ENCODE results near the gene BICRA. TPM values are rescaled to one million over a fixed set of nuclear protein-coding genes. Genes with fewer than 3 reads are reported as not detected.

Gene BICRA
- total RNA-seq, 1 donor from 2014 or later, result 7.8 TPM

DNA sequence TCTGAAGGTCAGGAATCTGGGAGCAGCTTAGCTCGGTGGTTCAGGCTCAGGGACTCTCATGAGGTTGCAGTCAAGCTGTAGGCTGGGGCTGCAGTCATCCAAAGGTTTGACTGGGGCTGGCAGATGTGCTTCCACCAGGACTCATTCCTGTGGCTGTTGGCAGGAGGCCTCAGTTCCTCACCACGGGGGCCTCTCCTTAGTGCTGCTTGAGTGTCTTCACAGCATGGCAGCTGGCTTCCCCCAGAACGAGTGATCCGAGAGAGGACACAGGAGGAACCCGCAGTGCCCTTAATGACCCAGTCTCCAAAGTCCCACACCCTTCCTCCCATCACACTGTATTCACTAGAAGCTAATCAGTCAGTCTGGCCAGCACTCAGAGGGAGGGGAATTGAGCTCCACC lies 65.6 kb downstream of the BICRA start:
- Histone ChIP-seq H3K4me3 (no peak overlapping the region), H3K36me3 (peaks cover 74% of the 10 kb centered on the region), H3K27ac (replicated peaks) (no peak overlapping the region), H3K9me3 (replicated peaks) (no peaks in the 10 kb centered on the region), H3K27me3 (ENCODE audit: low read depth) (no peaks in the 10 kb centered on the region), H3K4me1 (peaks cover 8% of the 10 kb centered on the region)
- TF ChIP-seq, protein P1, sequence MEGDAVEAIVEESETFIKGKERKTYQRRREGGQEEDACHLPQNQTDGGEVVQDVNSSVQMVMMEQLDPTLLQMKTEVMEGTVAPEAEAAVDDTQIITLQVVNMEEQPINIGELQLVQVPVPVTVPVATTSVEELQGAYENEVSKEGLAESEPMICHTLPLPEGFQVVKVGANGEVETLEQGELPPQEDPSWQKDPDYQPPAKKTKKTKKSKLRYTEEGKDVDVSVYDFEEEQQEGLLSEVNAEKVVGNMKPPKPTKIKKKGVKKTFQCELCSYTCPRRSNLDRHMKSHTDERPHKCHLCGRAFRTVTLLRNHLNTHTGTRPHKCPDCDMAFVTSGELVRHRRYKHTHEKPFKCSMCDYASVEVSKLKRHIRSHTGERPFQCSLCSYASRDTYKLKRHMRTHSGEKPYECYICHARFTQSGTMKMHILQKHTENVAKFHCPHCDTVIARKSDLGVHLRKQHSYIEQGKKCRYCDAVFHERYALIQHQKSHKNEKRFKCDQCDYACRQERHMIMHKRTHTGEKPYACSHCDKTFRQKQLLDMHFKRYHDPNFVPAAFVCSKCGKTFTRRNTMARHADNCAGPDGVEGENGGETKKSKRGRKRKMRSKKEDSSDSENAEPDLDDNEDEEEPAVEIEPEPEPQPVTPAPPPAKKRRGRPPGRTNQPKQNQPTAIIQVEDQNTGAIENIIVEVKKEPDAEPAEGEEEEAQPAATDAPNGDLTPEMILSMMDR (IDR thresholded peaks at IDR 0.05; ENCODE audit: borderline replicate concordance), result no peak
- intact Hi-C loops (cut with micrococcal nuclease), result no loop called here
- no peak for DNase-seq

GRCh38 chr19:47675271-47675670 lies 66.3 kb downstream of the BICRA start:
- H3K4me3 ChIP-seq, result no peak overlapping the region
- H3K27ac ChIP-seq (replicated peaks), result no peak overlapping the region
- TF ChIP-seq, protein P1 (IDR thresholded peaks at IDR 0.05; ENCODE audit: borderline replicate concordance), result no peak
- peaks cover 3% of the 10 kb centered on the region for H3K4me1 ChIP-seq
- H3K27me3 ChIP-seq (ENCODE audit: low read depth), result no peaks in the 10 kb centered on the region
- H3K9me3 ChIP-seq (replicated peaks), result no peaks in the 10 kb centered on the region
- H3K36me3 ChIP-seq, result peaks cover 75% of the 10 kb centered on the region
- DNase-seq, result no peak
- intact Hi-C loops (cut with micrococcal nuclease), result no loop called here

- intact Hi-C loops (cut with micrococcal nuclease), result no loop called here
- Histone ChIP-seq H3K27ac (replicated peaks) (no peak overlapping the region), H3K9me3 (replicated peaks) (no peaks in the 10 kb centered on the region), H3K27me3 (ENCODE audit: low read depth) (no peaks in the 10 kb centered on the region), H3K36me3 (peaks cover 76% of the 10 kb centered on the region), H3K4me1 (no peaks in the 10 kb centered on the region), H3K4me3 (no peak overlapping the region)
- TF ChIP-seq, protein P1 (IDR thresholded peaks at IDR 0.05; ENCODE audit: borderline replicate concordance), result no peak
- DNase-seq, result no peak
These were observed 66.9 kb downstream of the BICRA start for GRCh38 chr19:47675859-47676258.

DNA sequence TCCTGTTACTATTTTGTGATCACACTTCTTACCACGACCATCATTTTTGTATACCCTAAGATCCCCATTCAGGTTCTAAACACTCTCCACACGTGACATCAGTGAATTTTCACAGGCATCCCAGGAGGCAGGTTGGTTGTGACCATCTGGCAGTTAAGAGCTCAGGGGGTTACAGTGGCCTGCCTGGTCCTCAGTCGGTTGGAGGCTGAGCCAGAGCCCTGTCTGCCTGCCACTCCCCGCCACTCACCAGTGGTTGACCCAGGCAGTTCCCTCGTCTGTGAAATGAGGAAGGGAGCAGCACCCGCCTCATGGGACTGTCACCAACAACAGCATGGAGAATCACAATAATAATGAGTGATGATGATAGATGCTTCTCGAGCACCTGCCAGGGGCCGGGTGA lies 67.9 kb downstream of the BICRA start:
- intact Hi-C loops (cut with micrococcal nuclease), result no loop called here
- no peak overlapping the region for H3K27ac ChIP-seq (replicated peaks)
- peaks cover 77% of the 10 kb centered on the region for H3K36me3 ChIP-seq
- H3K4me1 ChIP-seq, result no peaks in the 10 kb centered on the region
- no peak overlapping the region for H3K4me3 ChIP-seq
- no peaks in the 10 kb centered on the region for H3K27me3 ChIP-seq (ENCODE audit: low read depth)
- DNase-seq, result no peak
- no peaks in the 10 kb centered on the region for H3K9me3 ChIP-seq (replicated peaks)
- TF ChIP-seq, protein P1 (IDR thresholded peaks at IDR 0.05; ENCODE audit: borderline replicate concordance), result no peak

GRCh38 chr19:47679251-47679900 lies 70.4 kb downstream of the BICRA start:
- Histone ChIP-seq H3K9me3 (replicated peaks) (no peaks in the 10 kb centered on the region), H3K27ac (replicated peaks) (no peak overlapping the region), H3K36me3 (peaks cover 64% of the 10 kb centered on the region), H3K4me3 (no peak overlapping the region), H3K4me1 (no peaks in the 10 kb centered on the region), H3K27me3 (ENCODE audit: low read depth) (no peaks in the 10 kb centered on the region)
- DNase-seq, result no peak
- TF ChIP-seq, protein P1 (IDR thresholded peaks at IDR 0.05; ENCODE audit: borderline replicate concordance), result no peak
- intact Hi-C loops (cut with micrococcal nuclease), result no loop called here

Measured in left ventricle myocardium inferior (tissue), 1 donor.